Measurements from ENCODE around the gene ALK. TPM values are rescaled to one million over a fixed set of nuclear protein-coding genes. Genes with fewer than 3 reads are reported as not detected.

The ALK gene
- total RNA-seq, 1 donor from 2014 or later, result 0.10 TPM

GRCh38 chr2:29573147-29573546, 348.2 kb downstream of the ALK start:
- no peak for DNase-seq

GRCh38 chr2:29570539-29570938, 350.8 kb downstream of the ALK start:
- DNase-seq, result no peak

- no peak for DNase-seq
Observed at GRCh38 chr2:29567906-29568520, 353.4 kb downstream of the ALK start.

GRCh38 chr2:29563697-29564096, 357.7 kb downstream of the ALK start:
- no peak for DNase-seq

DNA sequence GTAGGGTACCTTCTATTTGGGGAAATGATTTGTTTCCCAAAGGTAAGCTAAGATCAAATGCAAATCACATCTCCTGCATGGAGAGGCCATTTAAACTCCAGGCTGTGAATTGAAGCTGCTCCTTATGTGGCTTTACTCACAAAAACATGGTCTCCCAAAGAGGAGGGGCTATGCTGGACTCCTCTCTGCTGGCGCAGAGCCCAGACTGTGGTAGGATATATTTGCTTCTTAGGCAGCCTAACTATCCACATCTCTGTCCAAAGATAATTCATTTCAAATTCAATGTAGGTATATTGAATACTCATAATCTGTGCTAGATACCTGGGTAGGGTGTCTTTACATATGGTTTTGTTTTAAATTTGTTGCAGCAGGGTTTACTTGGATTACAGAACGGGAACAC, 358.5 kb downstream of the ALK start:
- no peak for DNase-seq

DNA sequence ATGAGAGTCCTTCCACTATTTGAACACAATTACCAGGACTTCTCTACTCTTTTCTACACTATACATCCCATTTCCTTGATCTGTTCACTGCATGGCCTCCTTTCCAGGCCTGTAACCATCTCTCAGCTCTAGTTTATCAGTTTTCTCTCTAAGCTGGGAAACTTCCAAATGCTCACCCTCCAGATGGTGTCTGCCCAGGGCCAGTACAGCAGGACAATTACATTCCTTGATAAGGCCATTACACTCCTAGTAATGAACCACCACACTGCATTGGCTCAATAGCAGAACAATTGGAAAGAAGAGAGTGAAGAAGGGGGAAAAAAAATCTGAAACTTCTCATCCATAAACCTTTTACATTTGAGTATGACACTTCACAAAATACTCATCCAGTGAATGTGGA, 359.1 kb downstream of the ALK start:
- DNase-seq, result no peak

DNA sequence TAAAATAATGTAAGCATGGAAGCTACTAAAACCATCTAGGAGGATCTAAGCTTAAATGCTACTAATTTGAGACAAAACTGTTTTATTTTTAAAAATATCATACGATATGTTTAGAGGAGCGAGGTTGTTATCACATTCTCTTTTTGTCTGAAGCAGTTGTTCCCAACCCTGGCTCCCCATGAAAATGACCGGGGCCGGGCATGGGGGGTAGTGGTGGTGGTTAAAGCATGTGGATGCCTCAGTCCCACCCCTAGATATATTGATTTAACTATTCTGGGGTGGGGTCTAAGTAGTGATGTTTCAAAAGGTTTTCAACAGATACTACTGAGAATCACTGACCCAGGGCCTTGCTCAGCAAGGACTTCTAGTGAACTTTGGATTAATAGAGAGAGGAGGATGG, 359.8 kb downstream of the ALK start:
- DNase-seq, result no peak

GRCh38 chr2:29561181-29561580, 360.2 kb downstream of the ALK start:
- DNase-seq, result peak; percentile 18

GRCh38 chr2:29560566-29560965, 360.8 kb downstream of the ALK start:
- no peak for DNase-seq

GRCh38 chr2:29560030-29560429, 361.4 kb downstream of the ALK start:
- DNase-seq, result no peak

DNA sequence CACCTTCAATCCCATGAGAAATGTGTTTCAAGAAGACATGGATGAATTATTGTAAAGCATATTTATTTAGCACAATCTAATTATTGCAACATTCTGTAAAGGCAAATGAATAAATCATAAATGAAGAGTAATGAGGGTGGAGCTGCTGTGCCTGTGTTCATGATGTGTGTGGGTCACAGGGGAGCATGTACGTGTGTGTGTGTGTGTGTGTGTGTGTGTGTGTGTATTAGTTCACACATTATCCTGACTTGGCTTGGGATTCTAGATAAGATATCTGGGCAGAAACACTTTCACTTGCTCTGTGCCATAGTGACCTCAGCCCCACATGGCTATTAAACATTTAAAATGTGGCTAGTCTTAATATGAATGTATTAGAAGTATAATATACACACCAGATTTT, 361.8 kb downstream of the ALK start:
- no peak for DNase-seq

- DNase-seq, result no peak
Observed at GRCh38 chr2:29558097-29558496, 363.3 kb downstream of the ALK start.

DNA sequence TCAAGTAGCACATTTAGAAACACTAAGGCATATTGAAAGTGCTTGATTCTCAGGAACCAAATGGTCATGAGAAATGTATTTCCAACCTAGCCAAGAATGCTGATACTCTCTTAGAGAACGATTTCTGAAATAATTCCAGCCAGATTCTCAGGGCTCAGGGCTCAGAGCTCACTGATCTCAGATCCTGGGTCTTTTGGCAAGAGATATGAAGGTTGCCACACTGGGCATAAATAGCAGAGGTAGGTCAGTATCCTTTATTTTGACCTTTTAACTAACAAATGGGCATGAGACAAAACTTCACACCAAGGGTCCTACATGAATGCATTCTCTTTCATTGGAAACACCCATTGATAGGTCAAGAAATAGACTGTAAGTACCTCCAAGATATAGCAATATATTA, 364.1 kb downstream of the ALK start:
- DNase-seq, result no peak

- DNase-seq, result no peak
Observed at GRCh38 chr2:29549069-29549380, 372.4 kb downstream of the ALK start.

DNA sequence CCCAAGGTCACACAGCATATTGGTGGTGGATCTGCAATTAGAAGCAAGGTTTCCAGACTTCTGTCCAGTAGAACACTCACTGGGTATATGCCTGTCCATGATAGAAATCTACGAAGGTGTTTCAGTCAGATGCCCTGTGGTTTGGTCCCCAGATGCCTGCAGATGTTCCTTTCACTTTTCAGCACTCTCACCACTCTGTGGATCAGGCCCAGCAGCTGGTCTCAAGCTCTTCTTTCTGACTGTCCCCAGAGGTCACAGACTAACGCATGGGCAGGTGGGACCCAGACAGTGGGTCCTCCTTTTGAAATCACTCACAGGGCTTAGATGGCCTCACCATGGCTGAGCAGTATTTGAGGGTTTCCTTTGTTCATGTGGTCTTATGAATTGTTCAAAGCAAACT, 376.5 kb downstream of the ALK start:
- DNase-seq, result no peak

DNA sequence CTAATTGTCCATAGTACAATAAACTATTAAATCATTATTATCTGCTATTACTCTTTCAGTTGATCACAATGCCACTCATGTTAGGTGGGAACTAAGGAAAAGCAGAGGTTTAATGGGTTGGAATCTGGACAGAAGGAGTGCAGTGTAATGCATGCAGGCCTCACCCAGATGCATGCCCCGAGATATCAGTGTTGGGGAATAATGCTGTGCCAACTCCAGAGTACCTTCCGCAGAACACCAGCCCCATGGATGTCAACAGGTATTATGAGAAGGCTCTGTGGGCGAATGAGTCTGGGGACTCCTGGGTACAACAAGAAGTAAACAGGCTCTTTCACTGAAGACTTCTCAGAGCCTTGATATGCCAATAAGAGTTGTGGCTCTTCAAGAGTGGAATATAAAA, 377.4 kb downstream of the ALK start:
- DNase-seq, result no peak

- no peak for DNase-seq
Observed at GRCh38 chr2:29535188-29535587, 386.2 kb downstream of the ALK start.

DNA sequence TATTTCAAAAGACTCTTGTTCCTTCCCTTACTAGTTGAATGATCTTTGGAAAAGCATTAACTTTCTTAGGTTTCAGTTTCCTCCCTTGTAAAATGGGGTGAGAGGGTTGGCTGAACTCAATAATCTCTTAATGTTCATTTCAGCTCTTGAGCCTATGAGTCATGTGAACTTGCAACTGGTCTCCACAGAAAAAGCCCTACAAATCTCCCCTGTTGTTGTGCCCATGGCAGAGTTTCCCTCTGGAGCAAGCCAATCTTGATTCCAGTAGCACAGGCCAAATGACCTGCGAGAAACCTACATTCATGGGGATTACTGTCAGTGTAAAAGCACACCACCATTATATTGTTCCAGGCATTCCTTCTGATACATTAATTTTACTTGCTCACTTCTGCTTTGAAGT, 388.9 kb downstream of the ALK start:
- DNase-seq, result no peak

DNA sequence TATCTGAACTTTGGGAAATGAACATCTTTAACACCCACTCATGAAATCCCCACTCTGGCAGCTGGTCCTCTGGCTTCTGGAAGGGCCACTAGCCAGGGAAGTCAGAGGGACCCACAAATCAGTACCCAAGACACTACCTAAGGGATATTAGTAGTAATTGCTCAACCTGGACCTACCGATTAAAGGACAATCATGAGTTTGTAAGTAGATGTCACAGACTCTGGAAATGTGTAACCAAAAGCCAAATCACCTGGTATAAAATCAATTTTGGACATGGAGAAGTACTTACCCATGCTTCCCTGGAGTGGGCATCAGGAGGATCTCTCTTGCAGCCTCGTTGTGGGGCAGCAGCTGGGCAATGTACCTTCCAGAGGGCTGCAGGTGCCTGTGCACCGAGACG, 389.8 kb downstream of the ALK start:
- DNase-seq, result no peak

DNA sequence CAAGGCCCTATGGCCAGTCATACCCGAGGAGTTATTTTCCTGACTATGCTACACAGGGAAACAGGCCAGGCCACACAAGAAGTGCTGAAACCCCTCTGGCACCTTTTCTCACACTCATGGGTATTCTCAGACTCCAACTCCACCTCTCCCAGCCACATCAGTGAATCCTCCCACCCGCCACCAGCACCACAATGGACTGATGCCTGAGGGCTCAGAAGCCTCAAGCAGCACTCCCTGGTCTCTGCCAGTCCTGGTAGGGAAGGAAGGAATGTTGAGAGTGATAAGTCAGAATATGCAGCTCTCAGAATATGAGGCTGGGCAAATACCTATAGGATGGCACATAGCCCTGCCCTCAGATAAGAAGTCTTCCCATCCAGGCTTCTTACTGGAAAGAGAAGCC, 391.1 kb downstream of the ALK start:
- DNase-seq, result no peak

DNA sequence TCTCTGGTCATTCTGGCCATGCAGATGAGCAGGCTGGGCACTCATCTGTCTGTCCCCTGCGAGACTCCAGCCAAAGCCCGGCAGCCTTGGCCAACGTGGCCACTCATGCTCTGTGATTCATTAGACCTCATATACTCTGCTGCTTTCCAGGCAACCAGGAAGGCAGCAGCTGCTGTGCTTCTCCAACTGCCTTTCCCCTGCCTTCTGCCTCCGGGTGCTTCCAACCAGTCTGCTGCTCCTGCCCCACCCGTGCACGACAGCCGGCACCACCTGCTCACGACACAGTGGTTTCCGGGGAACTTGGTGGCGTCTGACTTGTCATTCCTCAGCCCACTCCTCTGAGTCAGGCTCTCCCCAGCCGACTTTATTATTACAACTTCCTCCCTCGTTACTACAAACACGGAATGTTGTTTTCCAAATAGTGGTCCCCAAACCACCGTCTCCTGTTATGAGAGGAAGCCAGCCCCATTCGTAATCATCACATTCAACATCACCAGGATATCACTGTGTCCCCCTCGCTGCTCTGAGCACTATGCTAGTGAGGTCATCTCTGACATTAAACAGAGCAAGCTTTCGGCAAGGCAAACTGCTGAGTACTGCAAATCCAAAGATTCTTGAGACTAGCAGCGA, 392.4 kb downstream of the ALK start:
- peak; percentile 9 for DNase-seq

DNA sequence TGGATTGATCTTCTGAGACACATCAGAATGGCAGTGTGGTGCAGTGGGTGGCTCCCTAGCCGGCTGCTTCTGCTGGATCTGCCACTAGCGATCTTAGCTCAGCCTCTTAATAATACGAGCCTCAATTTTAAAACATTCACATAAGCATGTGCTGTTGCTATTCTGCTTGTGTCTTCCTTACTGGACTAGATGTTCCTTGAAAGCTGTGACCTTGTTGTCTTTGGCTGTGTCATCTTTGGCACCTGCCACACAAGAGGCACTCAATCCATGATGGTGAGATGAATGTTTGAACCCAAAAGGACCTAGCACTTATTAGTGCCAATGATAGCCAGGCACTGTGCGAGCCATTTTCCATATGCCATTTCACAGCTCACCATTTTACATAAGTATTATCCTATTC, 393.0 kb downstream of the ALK start:
- no peak for DNase-seq

DNA sequence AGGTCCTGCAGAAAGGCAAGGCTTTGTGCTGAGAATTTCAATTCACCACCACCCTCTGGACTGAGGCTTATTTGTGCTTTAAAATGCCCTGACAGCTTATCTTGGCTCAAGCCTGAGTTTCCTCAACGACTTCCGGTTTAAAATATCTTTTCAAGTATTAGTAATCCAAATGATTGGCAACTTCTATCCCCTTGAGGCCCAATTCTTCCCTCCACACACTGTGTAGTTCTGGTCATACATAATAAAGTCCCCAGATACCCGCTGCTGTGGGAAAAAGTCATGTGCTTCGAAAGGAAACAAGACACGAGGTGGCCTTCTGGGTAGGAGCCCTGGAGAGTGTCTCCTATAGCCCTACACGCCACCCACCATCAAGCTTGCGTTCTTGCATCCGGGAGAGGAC, 393.4 kb downstream of the ALK start:
- DNase-seq, result no peak

- no peak for DNase-seq
Observed at GRCh38 chr2:29526587-29527586, 394.5 kb downstream of the ALK start.
